H1 (cell line): ENCODE data around the gene EPHB1. TPM values are rescaled to one million over a fixed set of nuclear protein-coding genes. Genes with fewer than 3 reads are reported as not detected.

Source experiments
- CTCF ChIA-PET: fragments of 300-600 bp; sonication (Branson Sonifier 250); formaldehyde crosslinking; loops from one replicate; lab custom pipeline; 2021; ENCODE audit not compliant: partially characterized antibody; lab: Charles Lee
- POLR2A ChIA-PET: fragments of 300-600 bp; sonication (Branson Sonifier 250); formaldehyde crosslinking; loops from one replicate; lab custom pipeline; 2021; ENCODE audit warnings: inconsistent platforms; ENCODE audit not compliant: partially characterized antibody; lab: Charles Lee
- DNase-seq, 2 experiments: peaks; one replicate each; pipeline versions ENCODE4 v3.0.0 to v3.0.0-alpha.2; 2010 to 2022; ENCODE audit warnings: low spot score in 2 of 2, low read depth in 1 of 2, mixed read lengths in 1 of 2
- FAIRE-seq: peaks from 2 replicates; lab custom pipeline; 2011; peaks lifted over from hg19 to GRCh38; lab: Jason Lieb, UNC
- H2AFZ ChIP-seq: 2 replicates; pipeline ENCODE4 v1.8.1; 2012; ENCODE audit warnings: low read length, inconsistent platforms
- H2AK5ac ChIP-seq: 2 replicates; pipeline ENCODE4 v1.6.1; 2013; ENCODE audit warnings: low read depth, low read length
- H2BK120ac ChIP-seq: replicated peaks from 2 replicates; pipeline ENCODE3; 2013; ENCODE audit warnings: low read depth, low read length, inconsistent platforms
- H2BK12ac ChIP-seq: 2 replicates; pipeline ENCODE4 v1.6.1; 2013; ENCODE audit warnings: low read depth, low read length
- H2BK15ac ChIP-seq: 2 replicates; pipeline ENCODE4 v1.6.1; 2013; ENCODE audit warnings: low read length
- H2BK20ac ChIP-seq: 2 replicates; pipeline ENCODE4 v1.6.1; 2013; ENCODE audit warnings: low read length
- H2BK5ac ChIP-seq: 2 replicates; pipeline ENCODE4 v1.6.1; 2013; ENCODE audit warnings: low read depth, low read length
- H3K14ac ChIP-seq: 2 replicates; pipeline ENCODE4 v1.6.1; 2013; ENCODE audit warnings: inconsistent platforms; ENCODE audit not compliant: insufficient read length
- H3K18ac ChIP-seq: 2 replicates; pipeline ENCODE4 v1.6.1; 2013; ENCODE audit warnings: low read length; ENCODE audit errors: extremely low read depth
- H3K23ac ChIP-seq: 2 replicates; pipeline ENCODE4 v1.6.1; 2013; ENCODE audit warnings: inconsistent platforms; ENCODE audit not compliant: insufficient read length
- H3K23me2 ChIP-seq: 2 replicates; pipeline ENCODE4 v1.6.1; 2013; ENCODE audit warnings: low read depth, low read length
- H3K27ac ChIP-seq: 2 replicates; pipeline ENCODE4 v1.6.1; 2011; ENCODE audit warnings: low read depth, low read length, inconsistent platforms
- H3K27me3 ChIP-seq, 4 experiments: replicated peaks in 1 of 4; 1 replicate in 1 of 4; 2 replicates in 3 of 4; pipeline versions ENCODE4 v1.6.1 to v1.8.1; 2011 to 2013; ENCODE audit warnings: low read length in 3 of 4, mild to moderate bottlenecking in 3 of 4, inconsistent platforms in 2 of 4, mixed read lengths in 2 of 4, moderate library complexity in 1 of 4; ENCODE audit not compliant: control insufficient read depth in 3 of 4, insufficient read depth in 3 of 4; ENCODE audit errors: extremely low read depth in 1 of 4
- H3K36me3 ChIP-seq, 4 experiments: 2 replicates each; pipeline versions ENCODE4 v1.6.1 to v1.8.1; 2011 to 2013; ENCODE audit warnings: mild to moderate bottlenecking in 4 of 4, low read length in 3 of 4, moderate library complexity in 2 of 4, control low read depth in 1 of 4, inconsistent platforms in 1 of 4; ENCODE audit not compliant: insufficient read depth in 4 of 4, control insufficient read depth in 2 of 4
- H3K4ac ChIP-seq: replicated peaks from 2 replicates; pipeline ENCODE3; 2013; ENCODE audit warnings: low read length, low read depth, mixed read lengths, inconsistent platforms; ENCODE audit not compliant: insufficient read length
- H3K4me1 ChIP-seq, 4 experiments: replicated peaks in 1 of 4; 1 replicate in 1 of 4; 2 replicates in 3 of 4; pipeline versions ENCODE4 v1.6.1 to v1.8.1; 2011 to 2013; ENCODE audit warnings: low read length in 3 of 4, inconsistent platforms in 2 of 4, mixed read lengths in 1 of 4; ENCODE audit not compliant: insufficient read depth in 4 of 4, control insufficient read depth in 3 of 4
- H3K4me2 ChIP-seq, 2 experiments: 2 replicates each; pipeline versions ENCODE4 v1.6.1 to v1.8.1; 2011 to 2013; ENCODE audit warnings: low read depth in 2 of 2, low read length in 2 of 2, control low read depth in 1 of 2, inconsistent platforms in 1 of 2, mild to moderate bottlenecking in 1 of 2; ENCODE audit not compliant: insufficient read depth in 1 of 2
- H3K4me3 ChIP-seq, 4 experiments: fragments of 200-600, 300-600 bp in 1 of 4; sonication (generic), shearing (Covaris generic), sonication (Bioruptor Twin) in 1 of 4; 2 replicates each; pipeline versions ENCODE4 v1.5.1 to v1.8.1; 2011 to 2016; ENCODE audit warnings: low read length in 4 of 4, low read depth in 3 of 4, control low read depth in 2 of 4, inconsistent platforms in 2 of 4, mild to moderate bottlenecking in 2 of 4, mixed read lengths in 1 of 4, moderate library complexity in 1 of 4; ENCODE audit not compliant: insufficient read depth in 2 of 4; ENCODE audit errors: extremely low read depth in 1 of 4
- H3K56ac ChIP-seq: replicated peaks from 2 replicates; pipeline ENCODE3; 2013; ENCODE audit warnings: low read depth, mild to moderate bottlenecking, mixed read lengths, low read length, inconsistent platforms; ENCODE audit not compliant: insufficient read length
- H3K79me1 ChIP-seq: 2 replicates; pipeline ENCODE4 v1.6.1; 2013; ENCODE audit warnings: low read depth, low read length, control low read depth
- H3K79me2 ChIP-seq, 2 experiments: 2 replicates each; pipeline versions ENCODE4 v1.6.1 to v1.8.1; 2012 to 2013; ENCODE audit warnings: low read length in 2 of 2, mild to moderate bottlenecking in 2 of 2, inconsistent platforms in 1 of 2; ENCODE audit not compliant: insufficient read depth in 2 of 2, control insufficient read depth in 1 of 2
- H3K9ac ChIP-seq, 4 experiments: replicated peaks in 1 of 4; 1 replicate in 1 of 4; 2 replicates in 3 of 4; pipeline versions ENCODE4 v1.6.1 to v1.8.1; 2011 to 2013; ENCODE audit warnings: low read depth in 3 of 4, low read length in 3 of 4, control low read depth in 2 of 4, mild to moderate bottlenecking in 2 of 4, moderate library complexity in 2 of 4, inconsistent platforms in 1 of 4; ENCODE audit errors: extremely low read depth in 1 of 4
- H3K9me3 ChIP-seq, 2 experiments: 2 replicates each; pipeline versions ENCODE4 v1.6.1 to v1.8.1; 2012 to 2013; ENCODE audit warnings: mild to moderate bottlenecking in 2 of 2, moderate library complexity in 2 of 2, control low read depth in 1 of 2, inconsistent platforms in 1 of 2, low read depth in 1 of 2, low read length in 1 of 2, mixed read lengths in 1 of 2; ENCODE audit not compliant: insufficient read depth in 2 of 2
- H4K20me1 ChIP-seq, 2 experiments: replicated peaks in 1 of 2; 2 replicates each; pipeline versions ENCODE3 to v1.8.1; 2011 to 2013; ENCODE audit warnings: inconsistent platforms in 2 of 2, low read length in 2 of 2, mild to moderate bottlenecking in 1 of 2; ENCODE audit not compliant: insufficient read depth in 2 of 2, control insufficient read depth in 1 of 2
- H4K5ac ChIP-seq: 2 replicates; pipeline ENCODE4 v1.6.1; 2013; ENCODE audit warnings: low read length, low read depth, mixed read lengths, inconsistent platforms; ENCODE audit not compliant: insufficient read length
- H4K8ac ChIP-seq: 2 replicates; pipeline ENCODE4 v1.8.0; 2013; ENCODE audit warnings: mild to moderate bottlenecking, moderate library complexity, low read length, inconsistent platforms; ENCODE audit not compliant: insufficient read depth; ENCODE audit errors: extremely low read depth
- H4K91ac ChIP-seq: replicated peaks from 2 replicates; pipeline ENCODE3; 2013; ENCODE audit warnings: low read length, mixed read lengths, inconsistent platforms; ENCODE audit not compliant: insufficient read length
- BCL11A ChIP-seq, 2 experiments: IDR thresholded peaks; one replicate each; pipeline ENCODE4 v1.6.1; 2011; ENCODE audit warnings: low read depth in 2 of 2, low read length in 2 of 2, mild to moderate bottlenecking in 2 of 2
- FOSL1 ChIP-seq: IDR thresholded peaks from 2 replicates; pipeline ENCODE4 v1.6.1; 2011; ENCODE audit warnings: mild to moderate bottlenecking, low read depth, low read length, moderate library complexity; ENCODE audit not compliant: insufficient read depth
- GTF2F1 ChIP-seq: IDR thresholded peaks from 2 replicates; pipeline ENCODE4 v1.6.1; 2012; ENCODE audit warnings: low read depth, low read length, improper control_type of control experiment, borderline replicate concordance
- HDAC2 ChIP-seq, 2 experiments: fragments of 300-600 bp in 1 of 2; sonication (generic) in 1 of 2; IDR thresholded peaks; 2 replicates each; pipeline ENCODE4 v1.6.1; 2011 to 2012; ENCODE audit warnings: low read depth in 2 of 2, low read length in 2 of 2, mild to moderate bottlenecking in 2 of 2, moderate library complexity in 2 of 2, borderline replicate concordance in 1 of 2, inconsistent platforms in 1 of 2
- HDAC6 ChIP-seq: IDR thresholded peaks from one replicate; pipeline ENCODE4 v1.7.1; 2012; ENCODE audit warnings: low read depth, mild to moderate bottlenecking, inconsistent platforms, low read length, moderate library complexity
- KDM4A ChIP-seq: IDR thresholded peaks from one replicate; pipeline ENCODE4 v1.7.1; 2012; ENCODE audit warnings: low read depth, mild to moderate bottlenecking, moderate library complexity, low read length, inconsistent platforms; ENCODE audit not compliant: severe bottlenecking
- KDM5A ChIP-seq: fragments of 200-600 bp; IDR thresholded peaks from 2 replicates; pipeline ENCODE4 v1.7.1; 2012; ENCODE audit warnings: mild to moderate bottlenecking, low read length, inconsistent platforms, mixed read lengths
- PHF8 ChIP-seq: fragments of 200-600 bp; sonication (generic); conservative IDR thresholded peaks from 2 replicates; pipeline ENCODE4 v1.7.1; 2012; ENCODE audit warnings: low read depth, mild to moderate bottlenecking, inconsistent platforms, low read length, moderate library complexity
- RBBP5 ChIP-seq: IDR thresholded peaks from 2 replicates; pipeline ENCODE4 v1.7.1; 2012; ENCODE audit warnings: low read depth, mild to moderate bottlenecking, inconsistent platforms, low read length, moderate library complexity, borderline replicate concordance
- SP1 ChIP-seq: IDR thresholded peaks from 2 replicates; pipeline ENCODE4 v1.6.1; 2011; ENCODE audit warnings: low read depth, low read length
- SRF ChIP-seq: IDR thresholded peaks from 2 replicates; pipeline ENCODE4 v1.6.1; 2011; ENCODE audit warnings: mild to moderate bottlenecking, low read depth, low read length, moderate library complexity
- SUZ12 ChIP-seq: fragments of 200-600 bp; sonication (generic); IDR thresholded peaks from 2 replicates; pipeline ENCODE4 v1.6.1; 2012; ENCODE audit warnings: mild to moderate bottlenecking, inconsistent platforms, low read length, moderate library complexity, mixed read lengths
- TEAD4 ChIP-seq: IDR thresholded peaks from 2 replicates; pipeline ENCODE4 v1.6.1; 2012; ENCODE audit warnings: low read depth, low read length, inconsistent platforms, mixed read lengths
- WGBS, 2 experiments: shearing (Covaris generic) in 1 of 2; methylation state at CpG; one replicate each; pipeline versions ENCODE4 v1.1.6 to v1.1.7; 2013 to 2015; ENCODE audit warnings: low lambda C conversion rate in 2 of 2, mixed read lengths in 2 of 2, inconsistent platforms in 1 of 2, low coverage in 1 of 2, missing lambda C conversion rate in 1 of 2; ENCODE audit not compliant: insufficient replicate concordance in 2 of 2, insufficient coverage in 1 of 2, insufficient read length in 1 of 2; ENCODE audit errors: extremely low coverage in 1 of 2, missing lambda C conversion rate in 1 of 2; 5-methylcytosine and 5-hydroxymethylcytosine counted together
- polyA plus RNA-seq, 7 experiments: library from polyadenylated mRNA; depleted of rRNA in 3 of 7; stranded (reverse) in 5 of 7; unstranded in 2 of 7; fragments of >200 nt in 5 of 7; fragments of 200-250 nt in 2 of 7; gene quantifications; 1 replicate in 5 of 7; 2 replicates in 1 of 7; 4 replicates in 1 of 7; pipeline versions ENCODE4 v1.2.1 to v1.2.3, GENCODE V29; 2011 to 2013; ENCODE audit warnings: missing spikeins in 2 of 7, mixed read lengths in 2 of 7
- total RNA-seq: library from RNA; stranded (reverse); fragmentation: NEBNext Ultra II Directional; extraction: Animal tissue kit (Norgen Biotek cat#: 25700); gene quantifications from 2 replicates; pipeline ENCODE4 v1.2.1, GENCODE V29; 2021
- TF ChIP-seq, protein P1 (sequence below): IDR thresholded peaks from 2 replicates; pipeline ENCODE4 v1.6.1; 2011; ENCODE audit warnings: low read length, improper control_type of control experiment

The EPHB1 gene
- total and polyA plus RNA-seq, 2 of the 8 experiments (the other 6 are each of a cell fraction or from before 2014, with no cell fraction given), result 3.5 to 5.9 TPM

DNA sequence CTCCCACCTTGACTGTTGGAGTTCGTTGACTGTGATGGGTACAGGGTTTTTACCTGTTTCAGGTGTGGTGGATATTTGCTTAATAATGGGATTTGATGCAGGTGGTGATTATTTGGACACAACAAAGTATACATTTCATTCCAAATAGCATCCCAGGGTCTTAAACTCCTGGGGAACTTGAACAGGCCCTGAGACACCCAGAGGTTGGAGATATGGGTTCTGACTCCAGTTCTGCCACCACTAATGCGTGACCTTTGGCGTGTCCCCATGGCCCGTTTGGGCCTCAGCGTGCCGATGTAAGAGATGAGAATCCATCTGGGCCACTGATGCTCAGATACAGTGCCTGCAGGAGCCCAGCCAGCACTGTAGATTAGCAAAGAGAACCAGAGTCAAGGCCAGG is 264.5 kb downstream of the EPHB1 start:
- no peak overlapping the region for H3K27ac ChIP-seq
- H3K79me2 ChIP-seq, result no peaks in the 10 kb centered on the region
- no peaks in the 10 kb centered on the region for H3K36me3 ChIP-seq
- H4K20me1 ChIP-seq, result no peaks in the 10 kb centered on the region
- no peak overlapping the region for H4K8ac ChIP-seq
- no peak overlapping the region for H3K9ac ChIP-seq
- H2BK5ac ChIP-seq, result no peak overlapping the region
- H3K23ac ChIP-seq, result no peak overlapping the region
- H2BK20ac ChIP-seq, result no peak overlapping the region
- no peak overlapping the region for H2AFZ ChIP-seq
- no peaks in the 10 kb centered on the region for H3K4me1 ChIP-seq
- H3K4me2 ChIP-seq, result no peak overlapping the region
- no peak overlapping the region for H2BK12ac ChIP-seq
- ChIA-PET CTCF (interaction anchor here (0.9 kb wide), 1 partner anchor 27 kb away, joined by 3 read pairs; no protein-coding TSS in a partner anchor), POLR2A (no interaction called here)
- H3K4ac ChIP-seq, result no peak overlapping the region
- WGBS, 2 experiments, result 96% methylated on average over 6 of the region's 6 CpGs; no CpG with 5 or more reads in 1 of the 2 experiments
- DNase-seq (no peak), FAIRE-seq (no peak)
- no peak overlapping the region for H4K91ac ChIP-seq
- H2BK15ac ChIP-seq, result no peak overlapping the region
- H2AK5ac ChIP-seq, result no peak overlapping the region
- no peak overlapping the region for H3K56ac ChIP-seq
- H2BK120ac ChIP-seq, result no peak overlapping the region
- H3K9me3 ChIP-seq, result no peaks in the 10 kb centered on the region
- no peak overlapping the region for H3K18ac ChIP-seq
- H3K79me1 ChIP-seq, result no peaks in the 10 kb centered on the region
- H3K23me2 ChIP-seq, result no peaks in the 10 kb centered on the region
- H3K14ac ChIP-seq, result no peak overlapping the region
- H3K4me3 ChIP-seq, result no peak overlapping the region
- no peaks in the 10 kb centered on the region for H3K27me3 ChIP-seq
- no peak overlapping the region for H4K5ac ChIP-seq
- TF ChIP-seq KDM5A, result no peak
- no peak for TF ChIP-seq FOSL1
- no peak for TF ChIP-seq RBBP5
- no peak for TF ChIP-seq GTF2F1
- no peak for TF ChIP-seq SP1
- TF ChIP-seq HDAC2 (IDR thresholded peaks at IDR 0.05; ENCODE audit: borderline replicate concordance in 1 of 2, low read depth in 2 of 2, low read length in 2 of 2), result no peak
- TF ChIP-seq BCL11A (IDR thresholded peaks at IDR 0.05; ENCODE audit: low read depth in 2 of 2, low read length in 2 of 2), result no peak
- TF ChIP-seq TEAD4, result no peak
- TF ChIP-seq, protein P1, sequence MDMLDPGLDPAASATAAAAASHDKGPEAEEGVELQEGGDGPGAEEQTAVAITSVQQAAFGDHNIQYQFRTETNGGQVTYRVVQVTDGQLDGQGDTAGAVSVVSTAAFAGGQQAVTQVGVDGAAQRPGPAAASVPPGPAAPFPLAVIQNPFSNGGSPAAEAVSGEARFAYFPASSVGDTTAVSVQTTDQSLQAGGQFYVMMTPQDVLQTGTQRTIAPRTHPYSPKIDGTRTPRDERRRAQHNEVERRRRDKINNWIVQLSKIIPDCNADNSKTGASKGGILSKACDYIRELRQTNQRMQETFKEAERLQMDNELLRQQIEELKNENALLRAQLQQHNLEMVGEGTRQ, result no peak
- TF ChIP-seq HDAC6, result no peak
- no peak for TF ChIP-seq SRF
- TF ChIP-seq KDM4A, result no peak
- no peak for TF ChIP-seq PHF8
- no peak for TF ChIP-seq SUZ12
